ENCODE data around the gene PRPF6.

DNA sequence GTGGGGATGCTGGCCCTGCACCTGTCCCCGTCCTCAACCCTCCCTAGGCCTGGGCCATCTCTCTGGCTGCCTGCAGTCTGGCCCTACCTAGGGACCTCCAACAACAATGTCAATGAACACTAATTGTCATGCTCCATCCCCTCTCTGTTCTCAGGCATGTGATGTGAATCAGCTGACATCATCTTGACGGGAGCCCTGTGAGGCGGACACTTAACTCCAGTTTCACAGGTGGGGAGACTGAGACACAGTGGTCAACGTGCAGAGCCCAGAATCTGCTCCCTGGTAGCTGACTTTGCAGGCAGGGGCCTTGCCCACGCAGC is 81.3 kb downstream of the PRPF6 start:
- TF ChIP-seq POLR2A (IDR thresholded peaks at IDR 0.05; ENCODE audit: low read depth, low read length): no peak
- TF ChIP-seq POLR2AphosphoS5 (IDR thresholded peaks at IDR 0.05; ENCODE audit: low read depth, low read length): no peak
- TF ChIP-seq TAF1 (IDR thresholded peaks at IDR 0.05; ENCODE audit: borderline replicate concordance, low read depth, low read length): no peak
